Activated T-cell treated with anti-CD3 and anti-CD28 coated beads, Interleukin-2, amount 50 U/mL, for 4 hours (primary cell): ENCODE data around the gene LGI4. TPM values are rescaled to one million over a fixed set of nuclear protein-coding genes. Genes with fewer than 3 reads are reported as not detected.

Experiments
- ATAC-seq, 2 donors: fragments of 200-7000 bp; cut with Tn5 transposase; one replicate each; pipeline ENCODE4 v1.10.0; 2021
- DNase-seq: peaks from one replicate; pipeline ENCODE4 v3.0.0-alpha.2; 2020
- H3K27me3 Mint-ChIP-seq: one replicate; pipeline ENCODE4 v1.8.0; 2021; ENCODE audit warnings: low read depth, mixed read lengths
- H3K36me3 Mint-ChIP-seq: one replicate; pipeline ENCODE4 v1.8.0; 2022; ENCODE audit warnings: mixed read lengths; ENCODE audit not compliant: insufficient read depth
- H3K4me1 Mint-ChIP-seq: one replicate; pipeline ENCODE4 v1.8.0; 2021; ENCODE audit warnings: low read depth, mixed read lengths
- H3K4me3 Mint-ChIP-seq: one replicate; pipeline ENCODE4 v1.8.0; 2021; ENCODE audit warnings: mild to moderate bottlenecking, moderate library complexity, mixed read lengths
- H3K9me3 Mint-ChIP-seq: one replicate; pipeline ENCODE4 v1.8.0; 2021; ENCODE audit warnings: mixed read lengths
- total RNA-seq, 3 donors: library from RNA; stranded (reverse); gene quantifications; one replicate each; pipeline ENCODE4 v1.2.1, GENCODE V29; 2021

Gene LGI4
- total RNA-seq, 3 donors from 2014 or later = 0.14 TPM; not detected in 2

GRCh38 chr19:35126624-35126959, 8.3 kb downstream of the LGI4 start:
- H3K36me3 Mint-ChIP-seq = no peaks in the 10 kb centered on the region
- no peak overlapping the region for H3K4me3 Mint-ChIP-seq
- no peak for DNase-seq
- ATAC-seq = no peak
- peaks cover 11% of the 10 kb centered on the region for H3K4me1 Mint-ChIP-seq
- H3K27me3 Mint-ChIP-seq = no peaks in the 10 kb centered on the region
- no peaks in the 10 kb centered on the region for H3K9me3 Mint-ChIP-seq

GRCh38 chr19:35125749-35126623, 8.9 kb downstream of the LGI4 start:
- no peaks in the 10 kb centered on the region for H3K36me3 Mint-ChIP-seq
- peaks cover 11% of the 10 kb centered on the region for H3K4me1 Mint-ChIP-seq
- H3K4me3 Mint-ChIP-seq = no peak overlapping the region

GRCh38 chr19:35125270-35125717, 9.6 kb downstream of the LGI4 start:
- no peak for DNase-seq
- no peak for ATAC-seq
- H3K9me3 Mint-ChIP-seq = no peaks in the 10 kb centered on the region
- no peak overlapping the region for H3K4me3 Mint-ChIP-seq
- H3K27me3 Mint-ChIP-seq = no peaks in the 10 kb centered on the region
- peaks cover 11% of the 10 kb centered on the region for H3K4me1 Mint-ChIP-seq
- no peaks in the 10 kb centered on the region for H3K36me3 Mint-ChIP-seq

More at GRCh38 chr19:35125749-35126623, 8.9 kb downstream of the LGI4 start:
- ATAC-seq = no peak
- no peak for DNase-seq
- Mint-ChIP-seq H3K27me3 (no peaks in the 10 kb centered on the region), H3K9me3 (no peaks in the 10 kb centered on the region)

GRCh38 chr19:35124098-35125060, 10.5 kb downstream of the LGI4 start:
- Mint-ChIP-seq H3K4me3 (peak overlapping the region; percentile 81), H3K4me1 (peaks cover 11% of the 10 kb centered on the region), H3K36me3 (no peaks in the 10 kb centered on the region), H3K9me3 (no peaks in the 10 kb centered on the region), H3K27me3 (no peaks in the 10 kb centered on the region)
- DNase-seq (peak; percentile 82), ATAC-seq (peak; percentile 95 to 98)

GRCh38 chr19:35123573-35123972, 11.3 kb downstream of the LGI4 start:
- Mint-ChIP-seq H3K4me1 (peaks cover 11% of the 10 kb centered on the region), H3K36me3 (no peaks in the 10 kb centered on the region), H3K4me3 (peak overlapping the region; percentile 81), H3K9me3 (no peaks in the 10 kb centered on the region), H3K27me3 (no peaks in the 10 kb centered on the region)
- no peak for ATAC-seq
- no peak for DNase-seq

GRCh38 chr19:35122687-35123551, 11.9 kb downstream of the LGI4 start:
- no peak for ATAC-seq
- Mint-ChIP-seq H3K9me3 (no peaks in the 10 kb centered on the region), H3K4me3 (no peak overlapping the region)

GRCh38 chr19:35120898-35121297, 14.0 kb downstream of the LGI4 start:
- Mint-ChIP-seq H3K27me3 (peaks cover 4% of the 10 kb centered on the region), H3K4me3 (no peak overlapping the region), H3K4me1 (peaks cover 11% of the 10 kb centered on the region), H3K9me3 (no peaks in the 10 kb centered on the region), H3K36me3 (no peaks in the 10 kb centered on the region)
- DNase-seq (no peak), ATAC-seq (no peak)

More at GRCh38 chr19:35122687-35123551, 11.9 kb downstream of the LGI4 start:
- Mint-ChIP-seq H3K27me3 (no peaks in the 10 kb centered on the region), H3K36me3 (no peaks in the 10 kb centered on the region), H3K4me1 (peaks cover 11% of the 10 kb centered on the region)
- no peak for DNase-seq

- Mint-ChIP-seq H3K4me3 (no peak overlapping the region), H3K9me3 (no peaks in the 10 kb centered on the region), H3K36me3 (no peaks in the 10 kb centered on the region), H3K4me1 (peaks cover 11% of the 10 kb centered on the region), H3K27me3 (peaks cover 4% of the 10 kb centered on the region)
- ATAC-seq (no peak), DNase-seq (no peak)
Measured at GRCh38 chr19:35120492-35120891, 14.4 kb downstream of the LGI4 start.

- no peak for ATAC-seq
Measured at GRCh38 chr19:35119578-35120155, 15.2 kb downstream of the LGI4 start.

GRCh38 chr19:35119091-35119490, 15.8 kb downstream of the LGI4 start:
- no peak for ATAC-seq
- no peaks in the 10 kb centered on the region for H3K36me3 Mint-ChIP-seq
- DNase-seq = no peak
- H3K4me1 Mint-ChIP-seq = peaks cover 10% of the 10 kb centered on the region
- peaks cover 4% of the 10 kb centered on the region for H3K27me3 Mint-ChIP-seq
- no peaks in the 10 kb centered on the region for H3K9me3 Mint-ChIP-seq
- no peak overlapping the region for H3K4me3 Mint-ChIP-seq

More at GRCh38 chr19:35119578-35120155, 15.2 kb downstream of the LGI4 start:
- Mint-ChIP-seq H3K9me3 (no peaks in the 10 kb centered on the region), H3K4me1 (peaks cover 12% of the 10 kb centered on the region), H3K27me3 (peaks cover 4% of the 10 kb centered on the region), H3K36me3 (no peaks in the 10 kb centered on the region), H3K4me3 (no peak overlapping the region)
- DNase-seq = no peak

GRCh38 chr19:35118268-35119020, 16.4 kb downstream of the LGI4 start:
- peaks cover 6% of the 10 kb centered on the region for H3K4me1 Mint-ChIP-seq
- DNase-seq (no peak), ATAC-seq (no peak)
- H3K27me3 Mint-ChIP-seq = peaks cover 4% of the 10 kb centered on the region
- H3K4me3 Mint-ChIP-seq = no peak overlapping the region
- H3K9me3 Mint-ChIP-seq = no peaks in the 10 kb centered on the region
- H3K36me3 Mint-ChIP-seq = no peaks in the 10 kb centered on the region

GRCh38 chr19:35117799-35118198, 17.1 kb downstream of the LGI4 start:
- H3K4me1 Mint-ChIP-seq = peaks cover 6% of the 10 kb centered on the region
- H3K36me3 Mint-ChIP-seq = no peaks in the 10 kb centered on the region
- H3K9me3 Mint-ChIP-seq = no peaks in the 10 kb centered on the region

GRCh38 chr19:35117116-35117515, 17.7 kb downstream of the LGI4 start:
- Mint-ChIP-seq H3K36me3 (no peaks in the 10 kb centered on the region), H3K4me3 (no peak overlapping the region), H3K4me1 (peaks cover 6% of the 10 kb centered on the region), H3K27me3 (peaks cover 4% of the 10 kb centered on the region), H3K9me3 (no peaks in the 10 kb centered on the region)
- DNase-seq (no peak), ATAC-seq (no peak)

More at GRCh38 chr19:35117799-35118198, 17.1 kb downstream of the LGI4 start:
- Mint-ChIP-seq H3K4me3 (no peak overlapping the region), H3K27me3 (peaks cover 4% of the 10 kb centered on the region)
- DNase-seq = no peak
- no peak for ATAC-seq
